ENCODE data around the gene DNMT3A.

Gene DNMT3A

DNA sequence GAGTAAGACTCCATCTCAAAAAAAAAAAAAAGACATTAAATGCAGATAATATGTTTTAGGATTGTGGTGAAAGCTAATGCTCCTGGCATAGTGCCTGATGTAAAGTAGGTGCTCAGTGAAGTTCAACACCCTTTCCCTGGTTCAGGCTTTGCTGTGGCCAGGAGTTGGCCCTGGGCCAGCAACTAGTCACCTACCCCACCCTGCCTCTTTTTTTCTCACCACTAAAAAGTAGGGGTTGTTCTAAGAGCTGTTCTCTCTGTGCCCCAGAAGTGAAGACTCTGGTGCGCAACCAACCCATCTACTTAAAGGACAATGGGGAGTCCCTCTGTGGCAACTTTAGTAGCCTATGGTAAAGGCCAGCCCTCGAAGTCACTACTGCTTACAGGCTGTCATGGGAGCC, 75.9 kb downstream of the DNMT3A start:
- H3K27me3 ChIP-seq (ENCODE audit: control insufficient read depth in 3 of 3, insufficient read depth in 3 of 3, low read depth in 1 of 3, low read length in 3 of 3): no peaks in the 10 kb centered on the region
- no peaks in the 10 kb centered on the region for H3K79me1 ChIP-seq (ENCODE audit: low read depth, low read length)
- no peak overlapping the region for H3K27ac ChIP-seq (replicated peaks; ENCODE audit: low read length)
- no peak overlapping the region for H3K4me3 ChIP-seq (ENCODE audit: low read length in 2 of 2)
- no peak overlapping the region for H3K4me2 ChIP-seq (ENCODE audit: insufficient read depth, low read length, poor library complexity, severe bottlenecking)
- no peak overlapping the region for H3K18ac ChIP-seq (ENCODE audit: low read length)
- H3K4ac ChIP-seq (ENCODE audit: low read length): no peak overlapping the region
- H3K36me3 ChIP-seq (replicated peaks in 1 of 2; ENCODE audit: control insufficient read depth in 2 of 2, insufficient read depth in 2 of 2, low read length in 2 of 2): no peaks in the 10 kb centered on the region
- no peak overlapping the region for H4K91ac ChIP-seq (ENCODE audit: low read depth, low read length, poor library complexity)
- peaks cover 9 to 26% of the 10 kb centered on the region in 2 donors for H3K4me1 ChIP-seq (ENCODE audit: control insufficient read depth in 2 of 2, insufficient read depth in 1 of 2, low read depth in 1 of 2, low read length in 2 of 2)
- H2BK15ac ChIP-seq (ENCODE audit: low read length): no peak overlapping the region
- H3K9me3 ChIP-seq (replicated peaks in 1 of 2; ENCODE audit: control insufficient read depth in 2 of 2, insufficient read depth in 1 of 2, low read depth in 1 of 2, low read length in 2 of 2): no peaks in the 10 kb centered on the region
- H2BK120ac ChIP-seq (ENCODE audit: low read depth, low read length): no peak overlapping the region
- WGBS, 2 donors (ENCODE audit: extremely low coverage in 2 of 2, insufficient read length in 2 of 2, insufficient replicate concordance in 1 of 2): no CpG with 5 or more reads among the region's 2 CpGs
- H2AK5ac ChIP-seq (ENCODE audit: low read depth, low read length): no peak overlapping the region
- H3K9ac ChIP-seq (ENCODE audit: low read depth, low read length, poor library complexity): no peak overlapping the region
- no peak overlapping the region for H2BK5ac ChIP-seq (ENCODE audit: low read length)
- no peak for DNase-seq (ENCODE audit: low spot score)
- no peak overlapping the region for H2BK12ac ChIP-seq (ENCODE audit: low read length)
- H4K8ac ChIP-seq (ENCODE audit: low read depth, low read length): no peak overlapping the region
- H2AFZ ChIP-seq (ENCODE audit: low read length): no peak overlapping the region
- no peak overlapping the region for H3K23ac ChIP-seq (ENCODE audit: low read depth, low read length, poor library complexity)
- no peak overlapping the region for H3K14ac ChIP-seq (ENCODE audit: low read length)

DNA sequence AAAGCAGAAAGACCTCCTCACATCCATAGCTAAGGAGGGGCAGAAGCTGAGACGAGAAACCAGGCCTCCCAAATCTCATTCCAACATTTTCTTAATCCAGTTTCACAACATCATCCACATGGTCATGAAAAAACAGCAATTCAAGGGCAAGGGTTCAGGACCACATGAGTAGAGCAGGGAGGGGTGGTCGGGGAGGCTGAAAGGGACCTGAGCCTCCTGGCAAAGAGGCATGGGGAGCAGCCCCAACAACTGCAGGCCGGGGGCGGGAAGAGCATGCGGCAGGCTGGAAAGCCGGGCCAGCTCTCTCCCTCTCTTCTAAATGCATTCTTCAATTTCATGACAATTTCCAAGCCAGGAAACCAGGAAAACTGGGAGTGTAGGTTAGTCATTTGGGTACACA, 76.7 kb downstream of the DNMT3A start:
- no peak overlapping the region for H3K23ac ChIP-seq (ENCODE audit: low read depth, low read length, poor library complexity)
- no CpG with 5 or more reads among the region's 6 CpGs for WGBS, 2 donors (ENCODE audit: extremely low coverage in 2 of 2, insufficient read length in 2 of 2, insufficient replicate concordance in 1 of 2)

DNA sequence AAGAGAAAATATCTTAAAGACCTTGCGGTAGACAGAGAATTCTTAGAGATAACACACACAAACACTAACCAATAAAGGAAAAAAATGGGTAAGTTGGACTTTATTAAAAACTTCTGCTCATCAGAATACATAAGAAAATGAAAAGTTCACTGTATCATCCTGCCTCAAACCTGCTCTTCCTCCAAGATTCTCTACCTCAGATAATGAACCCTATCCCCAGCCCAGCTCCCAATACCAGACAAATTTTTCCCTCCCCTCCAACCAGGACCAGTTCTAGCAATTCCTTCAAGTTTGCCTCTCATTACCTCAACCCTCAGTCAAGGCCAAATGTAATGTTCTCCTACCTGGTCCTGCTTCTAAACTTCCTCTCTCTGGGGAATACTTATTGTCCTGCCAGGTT, 79.4 kb downstream of the DNMT3A start:
- H3K79me1 ChIP-seq (ENCODE audit: low read depth, low read length): no peaks in the 10 kb centered on the region
- no peak overlapping the region for H3K14ac ChIP-seq (ENCODE audit: low read length)
- no peak overlapping the region for H4K91ac ChIP-seq (ENCODE audit: low read depth, low read length, poor library complexity)
- H2BK15ac ChIP-seq (ENCODE audit: low read length): no peak overlapping the region
- peaks cover 40% of the 10 kb centered on the region in 2 donors for H3K4me1 ChIP-seq (ENCODE audit: control insufficient read depth in 2 of 2, insufficient read depth in 1 of 2, low read depth in 1 of 2, low read length in 2 of 2)
- no peak overlapping the region for H3K23ac ChIP-seq (ENCODE audit: low read depth, low read length, poor library complexity)
- no peaks in the 10 kb centered on the region for H3K36me3 ChIP-seq (replicated peaks in 1 of 2; ENCODE audit: control insufficient read depth in 2 of 2, insufficient read depth in 2 of 2, low read length in 2 of 2)
- no peak overlapping the region for H3K9ac ChIP-seq (ENCODE audit: low read depth, low read length, poor library complexity)
- DNase-seq (ENCODE audit: low spot score): no peak
- H3K4me2 ChIP-seq (ENCODE audit: insufficient read depth, low read length, poor library complexity, severe bottlenecking): no peak overlapping the region
- H3K9me3 ChIP-seq (replicated peaks in 1 of 2; ENCODE audit: control insufficient read depth in 2 of 2, insufficient read depth in 1 of 2, low read depth in 1 of 2, low read length in 2 of 2): no peaks in the 10 kb centered on the region
- H3K4ac ChIP-seq (ENCODE audit: low read length): no peak overlapping the region
- no CpG with 5 or more reads among the region's 1 CpG for WGBS, 2 donors (ENCODE audit: extremely low coverage in 2 of 2, insufficient read length in 2 of 2, insufficient replicate concordance in 1 of 2)
- no peak overlapping the region for H2BK12ac ChIP-seq (ENCODE audit: low read length)
- no peak overlapping the region for H3K4me3 ChIP-seq (ENCODE audit: low read length in 2 of 2)
- no peak overlapping the region for H2BK5ac ChIP-seq (ENCODE audit: low read length)
- no peak overlapping the region for H2BK120ac ChIP-seq (ENCODE audit: low read depth, low read length)
- no peak overlapping the region for H2AK5ac ChIP-seq (ENCODE audit: low read depth, low read length)
- H3K27ac ChIP-seq (replicated peaks; ENCODE audit: low read length): no peak overlapping the region
- no peaks in the 10 kb centered on the region for H3K27me3 ChIP-seq (ENCODE audit: control insufficient read depth in 3 of 3, insufficient read depth in 3 of 3, low read depth in 1 of 3, low read length in 3 of 3)
- H3K18ac ChIP-seq (ENCODE audit: low read length): no peak overlapping the region
- no peak overlapping the region for H2AFZ ChIP-seq (ENCODE audit: low read length)
- H4K8ac ChIP-seq (ENCODE audit: low read depth, low read length): no peak overlapping the region

More for the DNA sequence above, 76.7 kb downstream of the DNMT3A start:
- no peak for DNase-seq (ENCODE audit: low spot score)
- Histone ChIP-seq H3K14ac (ENCODE audit: low read length) (no peak overlapping the region), H3K4ac (ENCODE audit: low read length) (no peak overlapping the region), H3K27ac (replicated peaks; ENCODE audit: low read length) (no peak overlapping the region), H3K18ac (ENCODE audit: low read length) (peak overlapping the region; percentile 69), H4K8ac (ENCODE audit: low read depth, low read length) (no peak overlapping the region), H3K4me3 (ENCODE audit: low read length in 2 of 2) (peak overlapping the region in 1 of 2 donors; percentile 19), H2BK5ac (ENCODE audit: low read length) (no peak overlapping the region), H3K36me3 (replicated peaks in 1 of 2; ENCODE audit: control insufficient read depth in 2 of 2, insufficient read depth in 2 of 2, low read length in 2 of 2) (no peaks in the 10 kb centered on the region), H2AFZ (ENCODE audit: low read length) (no peak overlapping the region), H3K4me1 (ENCODE audit: control insufficient read depth in 2 of 2, insufficient read depth in 1 of 2, low read depth in 1 of 2, low read length in 2 of 2) (peaks cover 17 to 28% of the 10 kb centered on the region in 2 donors), H2AK5ac (ENCODE audit: low read depth, low read length) (no peak overlapping the region), H2BK12ac (ENCODE audit: low read length) (no peak overlapping the region), H3K4me2 (ENCODE audit: insufficient read depth, low read length, poor library complexity, severe bottlenecking) (no peak overlapping the region), H3K79me1 (ENCODE audit: low read depth, low read length) (no peaks in the 10 kb centered on the region), H3K9me3 (replicated peaks in 1 of 2; ENCODE audit: control insufficient read depth in 2 of 2, insufficient read depth in 1 of 2, low read depth in 1 of 2, low read length in 2 of 2) (no peaks in the 10 kb centered on the region), H3K27me3 (ENCODE audit: control insufficient read depth in 3 of 3, insufficient read depth in 3 of 3, low read depth in 1 of 3, low read length in 3 of 3) (no peaks in the 10 kb centered on the region), H2BK15ac (ENCODE audit: low read length) (peak overlapping the region; percentile 76), H3K9ac (ENCODE audit: low read depth, low read length, poor library complexity) (no peak overlapping the region), H4K91ac (ENCODE audit: low read depth, low read length, poor library complexity) (no peak overlapping the region), H2BK120ac (ENCODE audit: low read depth, low read length) (no peak overlapping the region)

DNA sequence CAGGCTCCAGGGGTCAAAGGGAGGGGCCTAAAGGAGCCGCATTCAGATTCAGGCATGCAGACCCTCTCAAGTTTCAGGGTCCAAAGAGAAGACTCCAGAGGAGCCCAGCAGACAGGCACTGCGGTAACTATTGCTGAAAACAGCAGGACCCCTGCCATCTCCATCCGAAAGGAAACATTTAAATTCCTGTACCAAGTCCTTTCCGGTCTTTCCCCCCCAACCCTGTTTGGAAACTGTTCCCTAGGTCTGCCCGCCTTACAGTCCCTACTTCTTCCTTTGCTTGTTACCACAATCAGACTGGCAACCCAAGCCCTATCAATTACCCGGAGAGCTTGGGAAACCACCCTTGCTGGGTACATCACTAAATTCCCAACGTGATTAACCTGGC, 82.0 kb downstream of the DNMT3A start:
- Histone ChIP-seq H3K9me3 (replicated peaks in 1 of 2; ENCODE audit: control insufficient read depth in 2 of 2, insufficient read depth in 1 of 2, low read depth in 1 of 2, low read length in 2 of 2) (no peaks in the 10 kb centered on the region), H3K27ac (replicated peaks; ENCODE audit: low read length) (peak overlapping the region; percentile 79), H3K14ac (ENCODE audit: low read length) (no peak overlapping the region), H3K4ac (ENCODE audit: low read length) (no peak overlapping the region), H3K4me1 (ENCODE audit: control insufficient read depth in 2 of 2, insufficient read depth in 1 of 2, low read depth in 1 of 2, low read length in 2 of 2) (peaks cover 47 to 51% of the 10 kb centered on the region in 2 donors), H3K4me2 (ENCODE audit: insufficient read depth, low read length, poor library complexity, severe bottlenecking) (no peak overlapping the region), H2BK12ac (ENCODE audit: low read length) (no peak overlapping the region), H2BK15ac (ENCODE audit: low read length) (no peak overlapping the region), H3K4me3 (ENCODE audit: low read length in 2 of 2) (no peak overlapping the region), H4K91ac (ENCODE audit: low read depth, low read length, poor library complexity) (no peak overlapping the region), H3K18ac (ENCODE audit: low read length) (peak overlapping the region; percentile 1), H3K79me1 (ENCODE audit: low read depth, low read length) (no peaks in the 10 kb centered on the region), H2BK5ac (ENCODE audit: low read length) (no peak overlapping the region), H2AFZ (ENCODE audit: low read length) (peak overlapping the region; percentile 76), H2BK120ac (ENCODE audit: low read depth, low read length) (no peak overlapping the region), H3K27me3 (ENCODE audit: control insufficient read depth in 3 of 3, insufficient read depth in 3 of 3, low read depth in 1 of 3, low read length in 3 of 3) (no peaks in the 10 kb centered on the region), H2AK5ac (ENCODE audit: low read depth, low read length) (no peak overlapping the region), H3K23ac (ENCODE audit: low read depth, low read length, poor library complexity) (no peak overlapping the region), H3K36me3 (replicated peaks in 1 of 2; ENCODE audit: control insufficient read depth in 2 of 2, insufficient read depth in 2 of 2, low read length in 2 of 2) (no peaks in the 10 kb centered on the region), H3K9ac (ENCODE audit: low read depth, low read length, poor library complexity) (no peak overlapping the region), H4K8ac (ENCODE audit: low read depth, low read length) (no peak overlapping the region)
- no peak for DNase-seq (ENCODE audit: low spot score)
- no CpG with 5 or more reads among the region's 7 CpGs for WGBS, 2 donors (ENCODE audit: extremely low coverage in 2 of 2, insufficient read length in 2 of 2, insufficient replicate concordance in 1 of 2)

Measured in neuronal stem cell (in vitro differentiated cells).